K562 (cell line): Measurements from ENCODE around the gene CCDC85C.

Experiments used
- CREB1 ChIP-seq, 2 experiments: sonication (generic) in 1 of 2; formaldehyde crosslinking in 1 of 2; IDR thresholded peaks; 2 replicates each; pipeline versions ENCODE4 v1.6.1 to v1.8.0; 2012 to 2022; ENCODE audit warnings: inconsistent platforms in 1 of 2, mild to moderate bottlenecking in 1 of 2, missing genetic modification reagents in 1 of 2, moderate library complexity in 1 of 2
- E2F1 ChIP-seq: sonication (generic); formaldehyde crosslinking; IDR thresholded peaks from 2 replicates; pipeline ENCODE4 v1.8.1; 2023; ENCODE audit warnings: mild to moderate bottlenecking, missing genetic modification reagents, moderate library complexity
- FOXK2 ChIP-seq, 2 experiments: fragments of 450-650 bp; IDR thresholded peaks in 1 of 2; conservative IDR thresholded peaks in 1 of 2; 2 replicates each; pipeline ENCODE4 v1.6.1; 2016; ENCODE audit warnings: low read depth in 2 of 2, mild to moderate bottlenecking in 1 of 2
- GATAD2B ChIP-seq: fragments of 450-650 bp; IDR thresholded peaks from 2 replicates; pipeline ENCODE4 v1.6.1; 2017; ENCODE audit warnings: mild to moderate bottlenecking, borderline replicate concordance
- GTF2F1 ChIP-seq: IDR thresholded peaks from 2 replicates; pipeline ENCODE4 v1.6.1; 2011; ENCODE audit warnings: low read depth, low read length, improper control_type of control experiment
- POLR2A ChIP-seq: fragments of 450-650 bp; conservative IDR thresholded peaks from 2 replicates; pipeline ENCODE4 v1.6.1; 2016
- TEAD2 ChIP-seq: fragments of 450-650 bp; IDR thresholded peaks from 2 replicates; pipeline ENCODE4 v1.6.1; 2016; ENCODE audit warnings: missing genetic modification characterization, control low read depth, missing compliant biosample characterization
- ZNF121 ChIP-seq: sonication (generic); formaldehyde crosslinking; conservative IDR thresholded peaks from 2 replicates; pipeline ENCODE4 v1.8.0; 2022; ENCODE audit warnings: missing genetic modification reagents
- ZNF23 ChIP-seq: fragments of 250-450 bp; sonication (Bioruptor Pico); IDR thresholded peaks from 2 replicates; pipeline ENCODE4 v1.4.0; 2020; ENCODE audit warnings: mild to moderate bottlenecking
- ZNF274 ChIP-seq: IDR thresholded peaks from 2 replicates; pipeline ENCODE4 v1.6.1; 2011; ENCODE audit warnings: low read depth, mild to moderate bottlenecking, low read length, moderate library complexity, borderline replicate concordance
- ZNF766 ChIP-seq: fragments of 200-800 bp; sonication (Bioruptor generic); conservative IDR thresholded peaks from 2 replicates; pipeline ENCODE4 v1.6.1; 2016; ENCODE audit warnings: missing genetic modification characterization, missing compliant biosample characterization

- TF ChIP-seq GATAD2B = no peak
- TF ChIP-seq ZNF121 (CRISPR knock-in tag) = no peak
- TF ChIP-seq ZNF23 (CRISPR knock-in tag) = no peak
- TF ChIP-seq CREB1 (IDR thresholded peaks at IDR 0.05) = no peak
- TF ChIP-seq CREB1 (CRISPR knock-in tag; IDR thresholded peaks at IDR 0.05) = no peak
- TF ChIP-seq FOXK2 (conservative IDR thresholded peaks at IDR 0.05 in 1 of 2, IDR thresholded peaks at IDR 0.05 in 1 of 2; ENCODE audit: low read depth in 2 of 2) = no peak
- no peak for TF ChIP-seq TEAD2 (tag)
- TF ChIP-seq POLR2A = no peak
- no peak for TF ChIP-seq ZNF766 (CRISPR knock-in tag)
- TF ChIP-seq E2F1 (CRISPR knock-in tag) = no peak
- no peak for TF ChIP-seq GTF2F1
- no peak for TF ChIP-seq ZNF274
Observed at GRCh38 chr14:99540196-99541032, 63.6 kb downstream of the CCDC85C start.
